Neural crest cell (in vitro differentiated cells): ENCODE data around the gene BAZ1A. TPM values are rescaled to one million over a fixed set of nuclear protein-coding genes. Genes with fewer than 3 reads are reported as not detected.

Source experiments
- DNase-seq: peaks from one replicate; pipeline ENCODE4 v3.0.0; 2021; ENCODE audit warnings: low read depth, mixed read lengths, low spot score
- H3K27ac Mint-ChIP-seq: one replicate; pipeline ENCODE4 v1.8.0; 2021; ENCODE audit warnings: mild to moderate bottlenecking, mixed read lengths; ENCODE audit not compliant: unreplicated experiment
- H3K27me3 Mint-ChIP-seq: 2 replicates; pipeline ENCODE4 v1.8.0; 2021; ENCODE audit warnings: low read depth, mild to moderate bottlenecking, mixed read lengths
- H3K36me3 Mint-ChIP-seq: 2 replicates; pipeline ENCODE4 v1.8.0; 2021; ENCODE audit warnings: low read depth, mild to moderate bottlenecking, mixed read lengths
- H3K4me1 Mint-ChIP-seq: 2 replicates; pipeline ENCODE4 v1.8.0; 2021; ENCODE audit warnings: mixed read lengths
- H3K4me3 Mint-ChIP-seq: one replicate; pipeline ENCODE4 v1.8.0; 2021; ENCODE audit warnings: mild to moderate bottlenecking, mixed read lengths
- H3K9me3 Mint-ChIP-seq: 2 replicates; pipeline ENCODE4 v1.8.0; 2021; ENCODE audit warnings: mixed read lengths
- total RNA-seq: library from RNA; stranded (reverse); gene quantifications from 2 replicates; pipeline ENCODE4 v1.2.1, GENCODE V29; 2021
- TF ChIP-seq, protein P1 (sequence below): fragments of 200-600 bp; sonication (generic); conservative IDR thresholded peaks from 2 replicates; pipeline ENCODE4 v1.5.0; 2021; ENCODE audit warnings: antibody characterized with exemption, mild to moderate bottlenecking

BAZ1A gene
- total RNA-seq, 1 donor from 2014 or later: 50.2 TPM

GRCh38 chr14:34867199-34867598 is 8.0 kb downstream of the BAZ1A start:
- Mint-ChIP-seq H3K36me3 (peaks cover 9% of the 10 kb centered on the region), H3K27me3 (no peaks in the 10 kb centered on the region), H3K9me3 (no peaks in the 10 kb centered on the region), H3K4me3 (no peak overlapping the region), H3K27ac (no peak overlapping the region), H3K4me1 (peaks cover 13% of the 10 kb centered on the region)
- TF ChIP-seq, protein P1, sequence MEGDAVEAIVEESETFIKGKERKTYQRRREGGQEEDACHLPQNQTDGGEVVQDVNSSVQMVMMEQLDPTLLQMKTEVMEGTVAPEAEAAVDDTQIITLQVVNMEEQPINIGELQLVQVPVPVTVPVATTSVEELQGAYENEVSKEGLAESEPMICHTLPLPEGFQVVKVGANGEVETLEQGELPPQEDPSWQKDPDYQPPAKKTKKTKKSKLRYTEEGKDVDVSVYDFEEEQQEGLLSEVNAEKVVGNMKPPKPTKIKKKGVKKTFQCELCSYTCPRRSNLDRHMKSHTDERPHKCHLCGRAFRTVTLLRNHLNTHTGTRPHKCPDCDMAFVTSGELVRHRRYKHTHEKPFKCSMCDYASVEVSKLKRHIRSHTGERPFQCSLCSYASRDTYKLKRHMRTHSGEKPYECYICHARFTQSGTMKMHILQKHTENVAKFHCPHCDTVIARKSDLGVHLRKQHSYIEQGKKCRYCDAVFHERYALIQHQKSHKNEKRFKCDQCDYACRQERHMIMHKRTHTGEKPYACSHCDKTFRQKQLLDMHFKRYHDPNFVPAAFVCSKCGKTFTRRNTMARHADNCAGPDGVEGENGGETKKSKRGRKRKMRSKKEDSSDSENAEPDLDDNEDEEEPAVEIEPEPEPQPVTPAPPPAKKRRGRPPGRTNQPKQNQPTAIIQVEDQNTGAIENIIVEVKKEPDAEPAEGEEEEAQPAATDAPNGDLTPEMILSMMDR: no peak
- no peak for DNase-seq

- Mint-ChIP-seq H3K9me3 (no peaks in the 10 kb centered on the region), H3K27ac (no peak overlapping the region), H3K4me1 (peaks cover 8% of the 10 kb centered on the region), H3K4me3 (no peak overlapping the region), H3K27me3 (no peaks in the 10 kb centered on the region), H3K36me3 (peaks cover 9% of the 10 kb centered on the region)
- no peak for DNase-seq
- TF ChIP-seq, protein P1: no peak
Observed at GRCh38 chr14:34865889-34866574, 9.1 kb downstream of the BAZ1A start.

- Mint-ChIP-seq H3K4me3 (no peak overlapping the region), H3K27ac (no peak overlapping the region), H3K27me3 (no peaks in the 10 kb centered on the region), H3K4me1 (peaks cover 8% of the 10 kb centered on the region), H3K9me3 (no peaks in the 10 kb centered on the region), H3K36me3 (peaks cover 9% of the 10 kb centered on the region)
- TF ChIP-seq, protein P1: no peak
- DNase-seq: no peak
Observed at GRCh38 chr14:34863844-34864243, 11.3 kb downstream of the BAZ1A start.

- TF ChIP-seq, protein P1: no peak
- H3K27ac Mint-ChIP-seq: no peak overlapping the region
- H3K9me3 Mint-ChIP-seq: no peaks in the 10 kb centered on the region
- H3K4me3 Mint-ChIP-seq: no peak overlapping the region
- no peaks in the 10 kb centered on the region for H3K27me3 Mint-ChIP-seq
- peaks cover 9% of the 10 kb centered on the region for H3K36me3 Mint-ChIP-seq
- H3K4me1 Mint-ChIP-seq: no peaks in the 10 kb centered on the region
- DNase-seq: no peak
Observed at GRCh38 chr14:34858765-34859164, 16.4 kb downstream of the BAZ1A start.

DNA sequence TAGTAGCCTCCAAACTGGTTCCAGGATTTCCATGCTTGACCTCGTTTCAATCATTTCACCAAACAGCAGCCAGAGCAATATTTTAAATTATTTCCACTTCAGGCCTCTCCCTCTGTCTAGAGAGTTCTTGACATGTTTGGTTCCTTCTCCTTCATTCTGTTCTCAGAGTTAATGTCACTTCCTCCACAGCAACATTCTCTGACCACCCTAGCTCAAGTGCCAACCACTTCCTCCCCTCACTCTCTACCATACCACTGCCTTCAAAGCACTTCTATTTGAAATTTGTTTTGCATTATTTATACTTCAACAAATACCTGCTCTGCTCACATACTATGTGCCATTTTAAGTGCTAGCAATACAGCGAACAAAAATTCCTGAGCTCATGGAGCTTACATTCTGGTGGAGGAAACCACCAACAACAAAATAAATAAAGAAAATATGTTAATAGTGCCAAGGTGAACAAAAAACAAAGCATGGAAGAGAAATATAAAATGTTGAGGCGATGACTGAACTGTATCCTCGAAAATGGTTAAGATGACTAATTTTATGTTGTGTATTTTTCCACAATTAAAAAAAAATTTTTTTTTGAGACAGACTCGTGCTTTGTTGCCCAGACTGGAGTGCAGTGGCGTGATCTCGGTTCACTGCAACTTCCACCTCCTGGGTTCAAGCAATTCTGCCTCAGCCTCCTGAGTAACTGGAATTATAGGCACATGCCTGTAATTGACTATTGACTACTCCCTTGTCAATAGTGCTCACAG is 17.3 kb downstream of the BAZ1A start:
- Mint-ChIP-seq H3K4me3 (no peak overlapping the region), H3K27me3 (no peaks in the 10 kb centered on the region), H3K4me1 (no peaks in the 10 kb centered on the region), H3K36me3 (peaks cover 12% of the 10 kb centered on the region), H3K9me3 (no peaks in the 10 kb centered on the region), H3K27ac (no peak overlapping the region)
- TF ChIP-seq, protein P1: no peak
- no peak for DNase-seq
